ENCODE measurements around the gene TMEM132D. TPM values are rescaled to one million over a fixed set of nuclear protein-coding genes. Genes with fewer than 3 reads are reported as not detected.

Gene TMEM132D
- total and polyA plus RNA-seq, 2 of the 8 experiments (the other 6 are each of a cell fraction or from before 2014, with no cell fraction given): 3.5 to 10.1 TPM

DNA sequence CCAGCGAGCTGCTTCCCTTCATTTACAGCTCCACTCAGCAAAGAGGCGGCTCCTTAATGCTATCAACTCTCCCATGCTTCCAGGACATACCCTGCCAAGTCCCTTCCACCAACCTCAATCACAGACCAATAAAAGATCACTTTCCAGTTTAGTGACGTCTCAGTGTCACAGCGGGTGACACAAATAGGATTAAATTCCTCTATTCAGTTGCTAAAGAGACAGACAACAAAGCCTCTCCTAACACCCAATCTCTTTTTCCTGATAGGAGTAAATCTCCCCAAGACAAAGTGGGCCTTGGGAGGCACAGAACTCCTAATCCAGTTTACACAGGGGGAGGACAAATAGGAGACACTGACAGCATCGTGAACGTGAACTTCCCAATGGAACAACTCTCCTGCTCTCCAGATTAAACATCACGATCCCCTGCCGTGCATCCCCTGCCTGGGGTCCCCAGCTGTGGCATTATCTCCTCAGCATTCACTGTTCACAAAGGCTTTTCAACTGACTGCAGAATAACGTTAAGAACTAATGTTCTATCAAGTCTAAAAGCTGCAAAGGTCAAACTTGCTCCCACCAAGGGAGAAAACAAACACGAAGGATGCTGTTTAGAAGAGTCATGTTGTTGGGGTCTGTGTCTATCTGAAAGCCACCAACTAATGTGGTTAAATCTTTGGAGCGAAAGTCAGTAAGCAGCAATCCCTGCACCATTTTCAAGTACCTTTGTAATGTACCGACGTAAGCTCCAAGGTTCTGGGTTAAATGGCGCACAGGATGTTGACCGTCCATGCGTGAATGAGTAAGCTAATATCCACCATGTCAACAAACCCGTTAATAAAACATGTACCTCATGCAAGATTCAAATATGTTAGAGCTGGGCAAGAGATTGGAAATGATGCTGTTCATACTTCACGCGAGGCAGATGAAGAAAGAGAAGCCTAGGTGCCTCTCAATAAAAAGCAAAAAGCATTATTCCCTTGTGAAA is 31.5 kb downstream of the TMEM132D start (continued):
- TF ChIP-seq, protein P1, sequence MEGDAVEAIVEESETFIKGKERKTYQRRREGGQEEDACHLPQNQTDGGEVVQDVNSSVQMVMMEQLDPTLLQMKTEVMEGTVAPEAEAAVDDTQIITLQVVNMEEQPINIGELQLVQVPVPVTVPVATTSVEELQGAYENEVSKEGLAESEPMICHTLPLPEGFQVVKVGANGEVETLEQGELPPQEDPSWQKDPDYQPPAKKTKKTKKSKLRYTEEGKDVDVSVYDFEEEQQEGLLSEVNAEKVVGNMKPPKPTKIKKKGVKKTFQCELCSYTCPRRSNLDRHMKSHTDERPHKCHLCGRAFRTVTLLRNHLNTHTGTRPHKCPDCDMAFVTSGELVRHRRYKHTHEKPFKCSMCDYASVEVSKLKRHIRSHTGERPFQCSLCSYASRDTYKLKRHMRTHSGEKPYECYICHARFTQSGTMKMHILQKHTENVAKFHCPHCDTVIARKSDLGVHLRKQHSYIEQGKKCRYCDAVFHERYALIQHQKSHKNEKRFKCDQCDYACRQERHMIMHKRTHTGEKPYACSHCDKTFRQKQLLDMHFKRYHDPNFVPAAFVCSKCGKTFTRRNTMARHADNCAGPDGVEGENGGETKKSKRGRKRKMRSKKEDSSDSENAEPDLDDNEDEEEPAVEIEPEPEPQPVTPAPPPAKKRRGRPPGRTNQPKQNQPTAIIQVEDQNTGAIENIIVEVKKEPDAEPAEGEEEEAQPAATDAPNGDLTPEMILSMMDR (IDR thresholded peaks at IDR 0.05; ENCODE audit: control extremely low read depth in 1 of 3, insufficient read depth in 1 of 3, low read depth in 1 of 3, low read length in 3 of 3): no peak
- TF ChIP-seq NANOG (IDR thresholded peaks at IDR 0.05; ENCODE audit: insufficient read depth, low read depth, low read length, poor library complexity, severe bottlenecking) (peak; percentile 75), CHD1 (IDR thresholded peaks at IDR 0.05; ENCODE audit: low read depth, low read length) (no peak), EGR1 (IDR thresholded peaks at IDR 0.05; ENCODE audit: borderline replicate concordance, low read depth, low read length) (no peak), TAF1 (IDR thresholded peaks at IDR 0.05; ENCODE audit: low read depth, low read length) (0 out of 2 replicates have a peak, but pooled peaks have one; percentile 13), SP1 (IDR thresholded peaks at IDR 0.05; ENCODE audit: low read depth, low read length) (peak; percentile 46; the same call in 1 of the 2 replicates)

All from H1 (cell line).